Hematopoietic multipotent progenitor cell treated with erythropoietin and hydrocortisone succinate and interleukin-3 and kit ligand, for 6 days (in vitro differentiated cells): ENCODE measurements around the gene C1QB.
"Not testable (repeated sequence)": the region's sequence is repeated elsewhere in the genome, so short reads cannot be mapped to it uniquely, and the experiment has no call there.

Source experiments
- DNase-seq: peaks from one replicate; pipeline ENCODE4 v3.0.0-alpha.2; 2015

The C1QB gene

DNA sequence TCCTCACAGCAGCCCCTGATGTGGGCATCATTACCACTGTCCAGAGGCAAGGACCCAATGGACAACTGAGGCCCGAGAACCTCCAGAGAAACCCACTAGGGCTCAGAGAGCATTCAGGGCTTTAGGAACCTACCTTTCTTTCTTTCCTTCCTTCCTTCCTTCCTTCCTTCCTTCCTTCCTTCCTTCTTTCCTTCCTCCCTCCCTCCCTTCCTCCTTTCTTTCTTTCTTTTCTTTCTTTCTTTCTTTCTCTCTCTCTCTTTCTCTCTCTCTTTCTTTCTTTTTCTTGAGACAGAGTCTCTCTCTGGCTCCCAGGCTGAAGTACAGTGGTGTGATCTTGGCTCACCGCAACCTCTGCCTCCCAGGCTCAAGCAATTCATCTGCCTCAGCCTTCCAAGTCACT is 15.8 kb downstream of the C1QB start:
- not testable (repeated sequence) for DNase-seq

DNA sequence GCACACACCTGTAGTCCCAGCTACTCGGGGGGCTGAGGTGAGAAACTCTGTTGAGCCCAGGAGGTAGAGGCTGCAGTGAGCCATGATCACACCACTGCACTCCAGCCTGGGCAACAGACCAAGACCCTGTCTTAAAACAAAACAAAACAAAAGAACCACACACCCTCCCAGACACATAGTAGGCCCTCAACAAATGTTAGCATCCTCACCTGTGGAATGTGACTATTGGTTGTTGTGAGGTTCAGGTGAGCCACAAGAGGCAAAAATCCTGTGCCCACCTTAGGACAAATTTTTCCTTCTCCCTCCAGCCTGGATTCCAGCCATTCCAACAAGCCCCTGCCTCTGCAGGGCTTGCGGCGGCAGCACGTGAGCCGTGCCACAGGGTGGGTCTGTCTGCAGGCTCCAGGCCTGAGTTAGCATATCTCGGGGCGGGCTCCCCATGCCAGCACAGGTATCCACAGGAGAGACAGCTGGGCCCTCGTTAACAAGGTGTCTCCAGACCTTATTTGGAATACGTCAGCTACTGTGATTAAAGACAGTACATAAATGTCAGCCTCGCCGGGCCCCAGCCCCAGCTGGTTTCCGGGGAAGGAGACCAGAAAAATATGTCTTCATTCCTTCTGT is 17.4 kb downstream of the C1QB start:
- DNase-seq, result no peak

DNA sequence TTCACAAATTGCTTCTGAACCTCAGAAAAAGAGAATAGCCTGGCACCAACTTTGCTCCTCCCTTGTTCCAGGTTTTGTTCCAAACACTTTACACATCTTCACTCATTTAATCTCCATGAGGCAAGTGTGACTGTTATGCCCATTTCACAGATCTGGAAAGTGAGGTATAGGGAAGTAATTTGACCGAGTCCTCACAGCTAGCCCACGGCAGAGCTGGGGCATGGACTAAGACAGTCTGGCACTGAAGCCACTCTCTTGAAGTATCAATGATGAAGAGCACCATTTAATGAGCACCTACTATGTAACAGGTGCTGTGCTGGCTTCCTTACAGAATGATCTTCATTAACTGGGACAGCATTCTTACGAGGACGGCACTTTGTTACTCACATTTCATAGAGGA is 19.0 kb downstream of the C1QB start:
- no peak for DNase-seq

DNA sequence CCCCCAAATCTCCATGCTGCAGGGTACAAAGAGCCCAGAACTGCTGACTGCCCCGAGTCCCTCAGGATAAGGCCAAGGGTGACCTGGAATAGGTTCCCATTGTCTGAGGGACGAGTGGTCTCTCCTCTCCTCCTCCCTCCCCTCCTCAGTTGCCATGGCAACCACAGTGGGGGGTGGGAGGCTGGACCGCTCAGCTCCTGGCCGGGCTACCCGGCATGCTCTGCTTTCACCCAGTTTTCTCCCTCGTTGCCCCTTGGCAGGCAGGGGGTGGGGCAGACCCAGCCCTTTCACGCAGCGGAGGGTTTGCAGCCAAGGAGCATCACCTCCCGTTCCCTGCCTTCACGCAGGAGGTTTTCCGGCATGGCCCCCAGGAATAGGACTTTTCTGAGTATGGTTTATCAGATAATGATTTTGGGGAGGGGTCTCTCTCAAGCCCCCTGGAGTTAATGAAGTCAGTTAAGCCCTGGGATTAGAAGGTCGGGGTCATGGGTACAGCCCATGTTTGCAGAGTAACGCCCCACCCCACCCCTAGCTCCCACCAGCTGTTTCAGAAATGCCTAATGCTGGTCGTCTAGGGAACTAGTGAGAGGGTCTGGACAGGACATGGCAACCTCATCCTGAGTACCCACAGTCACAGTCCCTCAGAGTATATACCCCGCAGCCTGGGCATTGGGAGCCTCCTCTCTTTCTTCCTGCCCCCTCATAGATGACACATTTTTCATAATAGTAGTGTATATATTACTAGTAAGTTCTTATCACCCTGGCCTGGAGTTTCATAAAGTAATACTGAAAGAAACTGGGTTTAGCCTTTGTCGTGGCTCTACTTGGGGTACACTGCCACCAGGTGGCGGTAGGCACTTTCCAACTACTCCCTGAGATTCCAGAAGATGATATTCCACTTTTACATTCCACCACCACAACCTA is 20.7 kb downstream of the C1QB start:
- peak; percentile 66 for DNase-seq

DNA sequence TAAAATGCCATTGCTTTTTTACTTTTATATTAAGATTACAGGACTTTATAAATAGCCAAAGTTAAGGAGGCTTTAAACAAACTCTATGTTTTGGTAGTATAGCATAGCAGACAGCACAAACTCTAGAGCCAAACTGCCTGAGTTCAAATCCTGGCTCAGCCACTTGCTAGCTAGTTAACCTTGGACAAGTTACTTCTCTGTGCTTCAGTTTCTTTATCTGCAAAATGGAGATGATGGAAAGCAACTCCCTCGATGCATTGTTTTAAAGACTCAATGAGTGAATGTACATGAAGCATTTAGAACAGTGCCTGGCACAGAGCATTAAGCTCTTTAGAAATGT is 21.3 kb downstream of the C1QB start:
- DNase-seq, result no peak

DNA sequence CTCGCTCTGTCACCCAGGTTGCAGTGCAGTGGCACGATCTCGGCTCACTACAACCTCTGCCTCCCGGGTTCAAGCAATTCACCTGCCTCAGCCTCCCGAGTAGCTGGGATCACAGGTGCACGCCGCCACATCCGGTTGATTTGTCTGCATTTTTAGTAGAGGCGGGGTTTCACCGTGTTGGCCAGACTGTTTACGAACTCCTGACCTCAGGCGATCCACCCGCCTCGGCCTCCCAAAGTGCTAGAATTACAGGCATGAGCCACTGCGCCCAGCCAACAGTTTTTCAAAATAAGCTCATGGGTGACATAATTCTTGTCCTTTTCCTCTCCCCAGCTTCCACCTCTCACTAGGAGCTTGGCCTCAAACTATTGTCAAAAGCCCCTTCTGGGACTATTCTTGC is 23.1 kb downstream of the C1QB start:
- DNase-seq, result not testable (repeated sequence)

DNA sequence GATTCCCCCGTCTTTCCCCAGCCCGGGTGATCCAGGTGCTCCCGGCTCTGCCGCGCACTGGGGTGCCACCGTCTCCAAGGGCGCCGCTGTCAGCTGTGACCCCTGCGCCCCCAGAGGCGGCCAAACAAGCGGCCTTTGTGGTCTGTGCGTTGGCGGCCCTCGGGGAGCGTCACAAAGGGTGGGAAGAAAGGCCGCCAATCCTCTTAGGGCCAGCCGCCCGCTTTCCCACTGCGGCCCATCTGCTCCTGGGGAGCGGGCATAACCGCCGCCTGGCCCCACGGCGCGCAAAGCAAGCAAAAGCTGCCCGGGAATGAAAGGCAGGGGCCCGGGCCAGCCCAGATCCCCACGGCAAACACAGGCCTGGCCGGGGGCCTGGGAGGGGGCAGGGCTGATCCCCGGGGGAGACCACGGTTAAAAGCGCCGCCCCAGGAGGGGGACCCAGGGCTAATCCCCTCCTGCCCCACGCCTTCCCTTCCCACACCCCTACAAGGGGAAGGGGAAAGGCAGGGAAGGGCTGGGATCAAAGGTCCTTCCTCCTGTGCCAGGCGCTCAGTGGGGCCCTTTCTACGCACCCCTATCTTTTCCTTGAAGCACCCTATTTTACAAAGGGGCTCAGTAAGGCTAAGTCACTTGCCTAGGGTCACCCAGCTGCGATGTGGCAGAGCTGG is 24.0 kb downstream of the C1QB start:
- no peak for DNase-seq

DNA sequence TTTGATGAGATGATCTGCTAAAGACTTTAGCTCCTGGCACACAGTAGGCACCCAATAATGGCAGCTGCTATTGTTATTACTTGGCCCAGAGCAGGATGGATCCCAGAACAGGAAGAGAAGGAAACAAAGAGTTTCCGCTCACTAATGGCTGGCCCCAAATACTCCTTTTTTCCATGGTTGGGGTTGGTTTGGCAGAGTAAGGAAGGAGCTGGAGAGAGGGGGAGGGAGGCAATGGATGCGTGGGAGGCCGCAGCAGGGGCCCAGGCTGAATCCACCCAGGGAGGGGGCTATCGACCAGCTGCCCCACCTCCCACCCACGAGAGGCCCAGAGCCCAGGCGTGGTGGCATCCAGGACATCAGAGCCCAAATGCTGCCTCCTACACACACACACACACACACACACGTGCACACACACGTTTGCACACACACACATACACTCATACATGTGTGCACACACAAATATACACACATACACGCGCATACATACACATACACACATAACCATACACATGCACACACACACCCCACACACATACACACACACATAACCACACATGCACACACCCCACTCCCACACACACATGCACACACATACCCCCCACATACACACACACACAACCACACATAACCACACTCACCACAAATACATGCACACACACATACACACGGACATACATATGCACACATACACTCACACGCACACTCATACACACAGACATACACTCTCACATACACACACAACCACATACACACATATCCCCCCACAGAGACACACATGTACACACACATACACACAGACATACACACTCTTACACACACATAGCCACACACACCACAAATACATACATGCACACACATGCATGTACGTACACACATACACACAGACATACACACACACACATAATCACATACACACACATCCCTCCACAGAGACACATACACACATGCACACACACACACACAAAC is 25.2 kb downstream of the C1QB start:
- DNase-seq, result no peak

DNA sequence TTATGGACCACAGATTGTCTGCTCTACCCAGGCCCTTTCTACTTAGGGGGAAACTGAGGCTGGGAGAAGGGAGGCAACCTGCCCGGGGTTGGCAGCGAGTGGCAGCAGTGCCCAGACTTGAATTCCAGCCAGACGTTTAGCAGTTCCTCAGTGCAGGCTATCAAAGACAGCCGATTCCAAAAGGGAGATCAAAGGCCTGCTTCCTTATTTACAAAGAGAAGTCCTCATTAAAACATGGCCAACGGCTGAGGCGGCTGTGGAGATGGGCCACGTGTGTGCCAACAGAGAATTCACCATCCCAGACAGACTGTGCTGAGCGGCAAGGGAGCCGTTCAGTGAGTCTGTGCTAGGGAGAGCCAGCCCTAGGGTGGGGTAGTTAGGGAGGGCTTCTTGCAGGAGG is 27.7 kb downstream of the C1QB start:
- DNase-seq, result no peak

DNA sequence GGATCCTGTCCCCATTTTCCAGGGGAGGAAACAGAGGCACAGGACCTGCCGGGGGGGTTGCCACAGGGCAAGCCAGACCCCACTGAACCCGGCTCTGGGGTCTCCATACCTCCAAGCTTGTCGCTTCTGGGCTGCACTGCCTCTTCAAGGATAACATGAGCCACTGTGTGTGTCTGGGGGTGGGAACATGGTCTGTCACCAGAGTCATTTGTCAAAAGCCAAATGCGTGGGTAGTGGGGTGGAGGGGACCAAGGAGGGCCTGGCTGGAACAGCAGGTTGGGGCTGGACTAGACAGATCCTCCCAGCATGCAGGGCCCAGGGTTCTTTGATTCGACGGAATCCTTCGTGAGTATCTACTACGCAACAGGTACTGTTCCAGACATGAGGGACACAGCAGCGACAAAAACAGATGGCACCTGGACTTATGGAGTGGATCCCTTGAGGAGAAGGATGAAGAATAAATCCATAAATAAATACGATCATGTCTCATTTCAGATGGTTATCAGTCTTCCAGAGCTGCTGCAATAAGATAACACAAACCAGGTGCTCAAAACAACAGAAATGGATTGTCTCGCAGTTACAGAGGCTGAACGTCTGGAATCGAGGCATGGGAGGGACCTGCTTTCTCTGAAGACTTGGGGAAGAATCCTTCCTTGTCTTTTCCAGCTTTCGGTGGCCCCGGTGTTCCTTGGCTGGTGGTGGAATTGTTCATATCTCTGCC is 28.7 kb downstream of the C1QB start:
- no peak for DNase-seq

DNA sequence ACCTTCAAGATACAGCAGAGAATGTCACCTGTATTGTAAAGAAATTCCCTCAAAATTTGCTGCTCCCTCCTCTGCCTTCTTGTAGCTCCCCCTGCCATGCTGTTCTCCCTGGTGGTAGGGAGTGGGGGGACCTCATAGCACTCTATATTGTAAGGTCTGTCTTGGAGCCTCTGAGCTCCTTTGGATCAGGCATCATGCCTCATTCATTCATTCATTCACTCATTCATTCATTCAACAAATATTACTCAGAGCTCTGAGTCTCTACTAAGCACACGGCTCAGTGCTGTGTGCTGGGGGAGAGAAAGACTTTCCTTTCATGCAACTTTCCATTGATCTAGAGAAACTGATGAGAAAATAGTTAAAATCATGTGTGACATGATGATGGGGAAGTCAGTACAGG is 30.5 kb downstream of the C1QB start:
- DNase-seq, result no peak

DNA sequence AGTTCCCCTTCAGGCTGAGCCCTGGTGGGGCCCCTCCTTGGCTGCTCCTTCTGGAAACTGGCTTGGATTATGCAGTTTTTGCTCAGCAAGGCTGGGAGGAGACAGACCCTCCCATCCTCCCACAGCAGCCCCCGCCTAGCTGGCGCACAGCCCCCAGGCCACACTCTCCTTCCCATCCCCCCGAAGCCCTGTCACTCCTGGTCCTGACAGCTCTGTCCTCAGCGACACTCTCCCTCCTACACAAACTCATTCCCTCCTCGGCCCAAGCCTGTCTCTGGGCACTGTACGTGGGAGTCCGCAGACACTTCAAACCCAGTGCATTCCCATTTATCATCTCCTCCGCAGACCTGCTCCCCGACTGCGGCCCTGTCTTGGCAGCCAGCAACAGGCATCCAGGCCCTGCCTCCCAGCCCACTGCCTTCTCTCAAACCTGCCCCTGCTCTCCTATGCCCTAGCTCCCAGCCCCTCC is 32.6 kb downstream of the C1QB start:
- DNase-seq, result no peak

DNA sequence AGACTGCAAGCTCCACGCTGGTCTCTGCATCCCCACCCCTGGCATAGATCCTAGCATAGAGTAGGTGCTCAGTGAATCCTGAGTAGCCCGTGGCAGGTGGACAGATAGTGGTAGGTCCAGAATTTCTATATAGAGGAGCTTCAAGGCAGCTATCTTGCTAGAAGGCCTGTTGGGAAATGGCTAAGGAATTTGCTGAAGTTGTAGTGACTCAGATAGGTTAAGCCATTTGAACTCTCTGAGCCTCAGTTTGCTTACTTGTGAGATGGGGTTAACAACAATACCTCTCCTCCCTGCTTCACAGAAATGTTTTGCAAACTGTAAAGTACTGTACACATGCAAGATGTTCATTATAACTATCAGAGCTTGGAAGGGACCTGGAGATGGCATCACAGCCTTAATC is 34.2 kb downstream of the C1QB start:
- DNase-seq, result no peak

DNA sequence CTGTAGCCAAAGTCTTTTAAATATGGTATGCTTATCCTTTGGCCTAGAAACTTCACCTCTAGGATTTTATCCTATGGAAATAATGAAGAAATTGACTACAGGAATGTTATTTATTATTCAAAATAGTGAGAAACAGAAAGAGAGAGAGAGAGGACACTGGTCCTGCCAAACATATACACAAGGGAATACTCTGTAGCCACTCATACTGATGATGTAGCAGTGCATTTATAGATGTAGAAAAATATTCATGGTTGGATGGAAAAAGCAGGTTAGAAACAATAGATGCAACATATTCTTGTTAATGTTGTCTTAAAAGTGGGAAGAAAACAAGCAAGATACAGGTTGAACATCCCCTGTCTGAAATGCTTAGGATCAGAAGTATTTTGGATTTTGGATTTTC is 35.4 kb downstream of the C1QB start:
- no peak for DNase-seq

DNA sequence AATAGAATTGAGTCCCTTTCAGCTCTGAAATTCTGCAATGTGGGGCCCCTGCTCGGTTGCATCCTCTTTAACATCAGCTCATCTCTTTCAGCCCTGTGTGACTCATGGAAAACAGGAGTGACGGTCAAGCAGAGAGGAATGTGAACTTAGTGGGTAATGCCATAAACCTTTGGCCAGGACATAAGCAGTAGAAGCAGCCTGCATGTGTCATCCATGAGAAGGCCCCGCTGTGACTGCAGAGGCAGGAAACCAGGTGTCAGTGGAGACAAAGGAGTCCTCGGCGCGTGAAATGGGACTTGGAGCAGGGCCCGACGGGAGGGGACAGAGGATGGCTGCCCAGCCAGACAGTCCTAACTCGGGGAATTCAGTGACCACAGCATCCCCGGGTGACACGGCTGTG is 36.5 kb downstream of the C1QB start:
- no peak for DNase-seq

DNA sequence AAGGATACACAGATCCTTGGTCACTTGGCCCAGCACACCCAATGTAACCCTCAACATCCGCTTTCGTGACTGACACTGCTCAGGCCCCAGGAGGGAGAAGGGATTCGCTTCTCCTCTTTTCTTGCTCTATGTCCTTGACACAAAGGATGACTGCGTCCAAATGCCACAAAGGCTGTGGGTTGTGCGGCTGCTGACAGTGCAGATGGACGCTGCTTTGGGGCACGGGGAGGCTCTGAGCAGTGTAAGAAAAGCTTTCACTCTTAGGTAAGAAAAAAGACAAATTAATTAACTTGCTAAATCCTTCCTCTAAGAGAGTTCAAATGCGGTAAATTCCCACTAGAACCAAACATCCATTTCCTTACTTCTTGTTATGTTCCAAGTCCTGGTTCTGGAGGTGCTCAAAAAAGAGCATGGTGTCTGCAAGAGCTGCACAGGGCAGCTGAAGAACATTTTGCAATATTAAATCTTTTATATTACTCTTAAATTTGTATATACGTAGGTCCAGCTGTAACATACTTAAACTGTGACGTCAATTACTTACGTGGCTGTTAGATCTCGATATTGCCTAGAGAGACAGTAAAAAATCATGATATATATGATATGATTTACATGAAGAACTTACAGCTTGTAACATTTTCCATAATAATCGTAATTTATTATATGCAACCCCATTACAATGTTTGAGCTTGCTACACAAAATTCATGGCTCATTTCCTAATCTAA is 38.2 kb downstream of the C1QB start:
- no peak for DNase-seq

DNA sequence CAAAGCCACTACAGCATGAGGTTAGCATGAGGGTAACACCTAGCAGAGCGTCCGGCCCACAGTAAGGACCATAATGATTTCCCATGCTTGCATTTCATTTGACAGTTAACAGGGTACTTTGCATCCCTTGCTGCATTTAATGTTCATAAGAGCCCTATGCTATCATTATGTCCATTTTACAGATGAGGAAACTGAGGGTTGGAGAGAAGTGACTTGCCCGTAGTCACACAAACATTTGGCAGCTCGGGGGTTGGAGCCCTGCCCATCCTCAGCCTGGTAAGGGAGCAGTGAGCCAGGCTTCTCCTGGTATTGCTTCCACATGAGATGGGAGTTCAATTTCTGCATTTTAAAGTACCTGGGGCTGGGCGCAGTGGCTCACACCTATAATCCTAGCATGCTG is 41.1 kb downstream of the C1QB start:
- DNase-seq, result no peak

DNA sequence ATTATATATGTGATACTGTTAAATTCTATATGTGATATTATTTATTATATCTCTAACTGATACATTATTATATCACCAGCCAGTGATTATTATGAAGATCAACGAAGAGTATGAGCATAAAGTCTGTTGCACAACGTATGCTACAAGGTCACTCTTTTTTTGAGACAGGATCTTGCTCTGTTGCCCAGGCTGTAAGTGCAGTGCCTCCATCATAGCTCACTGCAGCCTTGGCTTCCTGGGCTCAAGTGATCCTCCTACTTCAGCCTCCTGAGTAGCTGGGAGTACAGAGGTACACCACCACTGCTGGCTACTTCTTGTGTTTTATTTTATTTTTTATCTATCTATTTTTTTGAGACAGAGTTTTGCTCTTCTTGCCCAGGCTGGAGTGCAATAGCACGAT is 43.6 kb downstream of the C1QB start:
- no peak for DNase-seq

DNA sequence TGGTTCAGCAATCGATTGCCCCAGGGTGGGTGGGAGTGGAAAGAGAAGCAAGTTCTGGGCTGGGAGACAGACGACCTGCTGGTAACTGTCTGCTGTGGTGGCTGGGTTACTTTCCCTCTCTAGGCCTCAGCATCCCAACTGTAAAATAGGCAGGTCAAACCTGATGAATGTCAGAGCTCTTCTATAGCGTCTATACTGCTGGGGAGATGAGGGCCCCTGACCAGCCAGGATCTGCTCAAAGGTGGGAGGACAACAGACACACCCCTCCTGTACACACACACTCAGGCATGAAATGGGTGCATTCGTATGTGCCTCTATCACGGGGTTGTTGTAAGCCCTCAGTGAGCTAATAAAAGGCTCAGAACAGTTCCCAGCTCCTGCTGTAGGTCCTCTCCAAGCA is 44.9 kb downstream of the C1QB start:
- DNase-seq, result no peak

DNA sequence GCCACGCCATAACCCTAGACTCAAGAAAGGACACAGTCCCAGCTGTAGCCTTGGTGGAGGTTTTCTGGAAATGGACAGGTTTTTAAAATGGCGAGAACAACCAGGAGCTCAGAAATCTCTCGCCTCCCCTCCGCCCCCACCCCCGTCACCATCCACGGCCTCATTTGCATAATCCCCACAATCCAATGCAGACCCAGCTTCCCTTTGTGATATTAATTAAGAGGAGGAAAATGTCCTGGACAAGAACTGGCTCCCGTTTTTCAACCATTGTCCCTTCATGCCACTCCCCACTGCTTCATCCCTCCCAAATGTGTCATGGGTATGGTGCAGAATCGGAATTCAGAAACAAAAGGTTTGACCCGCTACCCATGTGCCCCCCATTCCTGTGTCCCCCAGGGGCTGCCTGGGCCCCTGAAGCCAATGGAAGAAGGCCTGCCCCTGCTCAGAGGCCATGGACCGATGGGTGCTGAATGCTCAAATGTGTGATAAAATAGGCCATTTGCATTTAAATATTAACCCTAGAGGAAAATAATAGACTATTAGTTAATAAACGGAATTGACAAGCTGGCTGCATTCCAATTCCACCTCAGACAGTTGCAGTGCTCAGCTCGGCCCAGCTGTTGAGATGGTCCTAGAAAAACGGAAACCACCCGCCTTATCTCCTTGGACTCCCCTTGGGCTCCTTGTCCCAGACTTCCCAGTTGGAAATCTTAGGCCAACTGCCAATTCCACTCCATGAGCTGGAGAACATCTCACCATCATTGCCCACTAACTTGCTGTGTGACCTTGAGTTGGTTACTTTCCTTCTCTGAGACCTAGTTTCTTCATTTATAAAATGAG is 46.9 kb downstream of the C1QB start:
- no peak for DNase-seq
